Gastroesophageal sphincter (tissue), 4 donors: ENCODE data around the gene BTF3L4. TPM values are rescaled to one million over a fixed set of nuclear protein-coding genes. Genes with fewer than 3 reads are reported as not detected.
A peak's percentile ranks its signal among the peaks of the same experiment; 100 is the strongest.

Experiments
- ATAC-seq: fragments of 150-250 bp; one replicate; pipeline ENCODE4 v1.9.1; 2016; ENCODE audit warnings: mild to moderate bottlenecking, moderate library complexity
- H3K27ac ChIP-seq, 4 donors: fragments of 200-600 bp; sonication (generic) in 3 of 4; 1 replicate in 3 of 4; 2 replicates in 1 of 4; pipeline ENCODE4 v1.5.1; 2016 to 2019
- H3K27me3 ChIP-seq: fragments of 200-600 bp; sonication (generic); one replicate; pipeline ENCODE4 v1.5.1; 2019
- H3K36me3 ChIP-seq, 2 donors: fragments of 200-600 bp; sonication (generic); one replicate each; pipeline ENCODE4 v1.5.1; 2019; ENCODE audit warnings: control low read depth in 1 of 2
- H3K4me1 ChIP-seq, 3 donors: fragments of 200-600 bp; sonication (generic); 1 replicate in 2 of 3; 2 replicates in 1 of 3; pipeline ENCODE4 v1.5.1; 2016 to 2019; ENCODE audit warnings: control low read depth in 2 of 3
- H3K4me3 ChIP-seq, 2 donors: fragments of 200-600 bp; sonication (generic); one replicate each; pipeline ENCODE4 v1.5.1; 2019; ENCODE audit warnings: mild to moderate bottlenecking in 1 of 2, moderate library complexity in 1 of 2
- H3K9me3 ChIP-seq, 3 donors: fragments of 200-600 bp; sonication (generic); one replicate each; pipeline ENCODE4 v1.5.1; 2017 to 2019; ENCODE audit warnings: control low read depth in 2 of 3
- EP300 ChIP-seq: sonication (generic); formaldehyde crosslinking; IDR thresholded peaks from one replicate; pipeline ENCODE4 v1.6.1; 2017; ENCODE audit warnings: antibody characterized with exemption, mild to moderate bottlenecking
- POLR2A ChIP-seq, 2 donors: fragments of 450-650 bp; IDR thresholded peaks; one replicate each; pipeline ENCODE4 v1.6.1; 2017; ENCODE audit warnings: antibody characterized with exemption in 2 of 2, mild to moderate bottlenecking in 2 of 2, moderate library complexity in 1 of 2
- POLR2AphosphoS5 ChIP-seq: sonication (generic); formaldehyde crosslinking; IDR thresholded peaks from one replicate; pipeline ENCODE4 v1.6.1; 2017; ENCODE audit warnings: antibody characterized with exemption
- WGBS, 2 donors: methylation state at CpG; one replicate each; pipeline ENCODE4 v1.1.5; 2018; ENCODE audit warnings: low coverage in 1 of 2; 5-methylcytosine and 5-hydroxymethylcytosine counted together
- total RNA-seq, 4 donors: library from RNA; depleted of rRNA; stranded (reverse); fragments of >200 nt; gene quantifications; one replicate each; pipeline ENCODE4 v1.1.0, GENCODE V29; 2016
- TF ChIP-seq, protein P1 (sequence below), 4 experiments: fragments of 200-600 bp in 2 of 4; fragments of 450-650 bp in 2 of 4; sonication (generic) in 1 of 4; IDR thresholded peaks; one replicate each; pipeline ENCODE4 v1.5.1; 2017 to 2019; ENCODE audit warnings: antibody characterized with exemption in 4 of 4, mild to moderate bottlenecking in 2 of 4, moderate library complexity in 2 of 4

BTF3L4 gene
- total RNA-seq, 4 donors from 2014 or later, result 31.4 to 64.5 (median 42.0) TPM

GRCh38 chr1:52059321-52059720 is 3.2 kb downstream of the BTF3L4 start:
- TF ChIP-seq EP300 (no peak), POLR2A (IDR thresholded peaks at IDR 0.05) (no peak), POLR2AphosphoS5 (no peak)
- TF ChIP-seq, protein P1, sequence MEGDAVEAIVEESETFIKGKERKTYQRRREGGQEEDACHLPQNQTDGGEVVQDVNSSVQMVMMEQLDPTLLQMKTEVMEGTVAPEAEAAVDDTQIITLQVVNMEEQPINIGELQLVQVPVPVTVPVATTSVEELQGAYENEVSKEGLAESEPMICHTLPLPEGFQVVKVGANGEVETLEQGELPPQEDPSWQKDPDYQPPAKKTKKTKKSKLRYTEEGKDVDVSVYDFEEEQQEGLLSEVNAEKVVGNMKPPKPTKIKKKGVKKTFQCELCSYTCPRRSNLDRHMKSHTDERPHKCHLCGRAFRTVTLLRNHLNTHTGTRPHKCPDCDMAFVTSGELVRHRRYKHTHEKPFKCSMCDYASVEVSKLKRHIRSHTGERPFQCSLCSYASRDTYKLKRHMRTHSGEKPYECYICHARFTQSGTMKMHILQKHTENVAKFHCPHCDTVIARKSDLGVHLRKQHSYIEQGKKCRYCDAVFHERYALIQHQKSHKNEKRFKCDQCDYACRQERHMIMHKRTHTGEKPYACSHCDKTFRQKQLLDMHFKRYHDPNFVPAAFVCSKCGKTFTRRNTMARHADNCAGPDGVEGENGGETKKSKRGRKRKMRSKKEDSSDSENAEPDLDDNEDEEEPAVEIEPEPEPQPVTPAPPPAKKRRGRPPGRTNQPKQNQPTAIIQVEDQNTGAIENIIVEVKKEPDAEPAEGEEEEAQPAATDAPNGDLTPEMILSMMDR (IDR thresholded peaks at IDR 0.05), result no peak
- H3K4me1 ChIP-seq, result peaks cover 6 to 55% (median 7%) of the 10 kb centered on the region in 3 donors
- H3K36me3 ChIP-seq, result peaks cover 0 to 44% of the 10 kb centered on the region in 2 donors
- H3K27me3 ChIP-seq, result no peaks in the 10 kb centered on the region
- H3K9me3 ChIP-seq, result no peaks in the 10 kb centered on the region
- no peak for ATAC-seq
- peak overlapping the region in 2 of 4 donors; percentile 12 for H3K27ac ChIP-seq
- no peak overlapping the region for H3K4me3 ChIP-seq

- Histone ChIP-seq H3K4me1 (peaks cover 4 to 51% (median 7%) of the 10 kb centered on the region in 3 donors), H3K27ac (no peak overlapping the region), H3K9me3 (no peaks in the 10 kb centered on the region), H3K36me3 (peaks cover 0 to 50% of the 10 kb centered on the region in 2 donors), H3K4me3 (no peak overlapping the region), H3K27me3 (no peaks in the 10 kb centered on the region)
- no peak for ATAC-seq
- whole genome bisulfite sequencing, 2 donors, result 100% methylated on average over 1 of the region's 1 CpG
- TF ChIP-seq, protein P1 (IDR thresholded peaks at IDR 0.05), result no peak
- TF ChIP-seq POLR2AphosphoS5 (no peak), POLR2A (IDR thresholded peaks at IDR 0.05) (no peak), EP300 (no peak)
Measured at GRCh38 chr1:52059888-52060287, 3.8 kb downstream of the BTF3L4 start.

DNA sequence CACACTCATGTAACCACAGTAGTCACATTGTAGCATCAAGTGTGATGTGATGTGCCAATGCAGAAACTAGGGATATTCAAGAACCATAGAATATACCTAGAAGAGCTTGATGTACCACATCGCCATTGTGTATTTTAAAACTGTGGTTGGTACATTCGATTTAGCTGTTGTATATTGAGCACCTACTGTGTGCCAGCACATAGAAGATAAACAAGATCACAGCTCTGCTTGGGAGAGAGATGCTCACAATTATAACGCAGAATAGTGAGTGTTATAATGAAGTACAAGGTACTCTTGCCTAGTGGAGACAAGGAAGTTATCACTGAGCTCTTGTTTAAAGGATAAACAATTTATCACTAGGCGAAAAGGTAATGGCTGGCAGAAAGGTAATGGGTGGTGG is 4.7 kb downstream of the BTF3L4 start:
- Histone ChIP-seq H3K27me3 (no peaks in the 10 kb centered on the region), H3K27ac (no peak overlapping the region), H3K4me3 (no peak overlapping the region), H3K9me3 (no peaks in the 10 kb centered on the region), H3K4me1 (peaks cover 4 to 47% (median 7%) of the 10 kb centered on the region in 3 donors), H3K36me3 (peaks cover under 1 to 59% of the 10 kb centered on the region in 2 donors)
- TF ChIP-seq EP300, result no peak
- TF ChIP-seq, protein P1 (IDR thresholded peaks at IDR 0.05), result no peak
- no peak for ATAC-seq
- WGBS, 2 donors, result 86 to 96% methylated on average over 2 to 4 of the region's 4 CpGs

GRCh38 chr1:52063192-52063591 is 7.1 kb downstream of the BTF3L4 start:
- peaks cover 5 to 83% of the 10 kb centered on the region in 2 donors for H3K36me3 ChIP-seq
- H3K9me3 ChIP-seq, result no peaks in the 10 kb centered on the region
- TF ChIP-seq, protein P1 (IDR thresholded peaks at IDR 0.05), result no peak
- TF ChIP-seq EP300, result no peak
- no peak for TF ChIP-seq POLR2A (IDR thresholded peaks at IDR 0.05)
- no peak overlapping the region for H3K27ac ChIP-seq
- WGBS, 2 donors, result 94 to 100% methylated on average over 2 of the region's 2 CpGs
- H3K4me1 ChIP-seq, result peaks cover 3 to 42% (median 4%) of the 10 kb centered on the region in 3 donors
- H3K4me3 ChIP-seq, result no peak overlapping the region
- H3K27me3 ChIP-seq, result no peaks in the 10 kb centered on the region
- no peak for ATAC-seq

DNA sequence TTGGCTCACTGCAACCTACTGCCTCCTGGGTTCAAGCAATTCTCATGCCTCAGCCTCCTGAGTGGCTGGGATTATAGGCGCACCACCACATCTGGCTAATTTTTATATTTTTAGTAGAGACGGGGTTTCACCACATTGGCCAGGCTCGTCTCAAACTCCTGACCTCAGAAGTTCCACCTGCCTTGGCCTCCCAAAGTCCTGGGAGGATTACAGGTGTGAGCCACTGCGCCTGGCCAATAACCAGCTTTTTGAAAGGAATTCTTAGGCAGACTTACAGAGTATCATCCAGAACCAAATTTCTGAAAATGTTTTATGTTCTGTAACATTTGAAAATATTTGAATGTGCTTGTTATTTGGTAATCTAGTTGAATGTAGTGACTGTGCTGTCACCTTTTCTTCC is 14.6 kb downstream of the BTF3L4 start:
- TF ChIP-seq POLR2AphosphoS5 (no peak), POLR2A (IDR thresholded peaks at IDR 0.05) (no peak), EP300 (no peak)
- TF ChIP-seq, protein P1 (IDR thresholded peaks at IDR 0.05), result no peak
- H3K36me3 ChIP-seq, result peaks cover 5 to 58% of the 10 kb centered on the region in 2 donors
- no peak overlapping the region for H3K4me3 ChIP-seq
- H3K9me3 ChIP-seq, result no peaks in the 10 kb centered on the region
- peaks cover 0 to 28% (median 0%) of the 10 kb centered on the region in 3 donors for H3K4me1 ChIP-seq
- no peaks in the 10 kb centered on the region for H3K27me3 ChIP-seq
- H3K27ac ChIP-seq, result no peak overlapping the region
- WGBS, 2 donors, result 96 to 100% methylated on average over 1 to 4 of the region's 4 CpGs
- no peak for ATAC-seq
